ENCODE results near the gene TSC22D3. TPM values are rescaled to one million over a fixed set of nuclear protein-coding genes. Genes with fewer than 3 reads are reported as not detected.
"Not testable (repeated sequence)": the region's sequence is repeated elsewhere in the genome, so short reads cannot be mapped to it uniquely, and the experiment has no call there.

TSC22D3 gene
- total RNA-seq, 6 donors from 2014 or later, result 309 to 1,061 (median 406) TPM

DNA sequence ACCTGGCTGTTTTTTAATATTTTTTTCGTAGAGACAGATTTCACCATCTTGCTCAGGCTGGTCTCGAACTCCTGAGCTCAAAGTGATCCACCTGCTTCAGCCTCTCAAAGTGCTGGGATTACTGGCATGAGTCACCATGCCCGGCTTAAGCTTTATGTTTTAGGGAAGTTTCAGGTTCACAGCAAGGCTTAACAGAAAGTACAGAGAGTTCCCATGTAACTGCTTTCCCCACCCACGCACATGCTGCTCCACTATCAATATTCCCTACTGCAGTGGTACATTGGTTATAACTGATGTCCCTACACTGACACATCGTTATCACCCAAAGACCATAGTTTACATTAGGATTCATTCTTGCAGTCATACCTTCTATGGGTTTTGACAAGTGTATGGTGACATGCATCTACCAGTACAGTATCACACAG, 84.6 kb downstream of the TSC22D3 start:
- Histone ChIP-seq H3K9me3 (no peaks in the 10 kb centered on the region), H3K4me1 (peaks cover 4 to 10% (median 8%) of the 10 kb centered on the region in 4 donors), H3K36me3 (no peaks in the 10 kb centered on the region), H3K4me3 (no peak overlapping the region), H3K27me3 (no peaks in the 10 kb centered on the region), H3K27ac (no peak overlapping the region)
- ATAC-seq (ENCODE audit: low FRiP score in 2 of 2), result peak in 1 of 2 donors; percentile 39
- 77 to 93% methylated on average over 5 of the region's 5 CpGs for WGBS, 2 donors
- DNase-seq, result no peak
- peak in 1 of 4 donors; percentile 46 for TF ChIP-seq EP300 (IDR thresholded peaks at IDR 0.05)
- no peak for TF ChIP-seq POLR2A (IDR thresholded peaks at IDR 0.05)
- TF ChIP-seq POLR2AphosphoS5 (IDR thresholded peaks at IDR 0.05), result no peak
- TF ChIP-seq CTCF (IDR thresholded peaks at IDR 0.05), result no peak

DNA sequence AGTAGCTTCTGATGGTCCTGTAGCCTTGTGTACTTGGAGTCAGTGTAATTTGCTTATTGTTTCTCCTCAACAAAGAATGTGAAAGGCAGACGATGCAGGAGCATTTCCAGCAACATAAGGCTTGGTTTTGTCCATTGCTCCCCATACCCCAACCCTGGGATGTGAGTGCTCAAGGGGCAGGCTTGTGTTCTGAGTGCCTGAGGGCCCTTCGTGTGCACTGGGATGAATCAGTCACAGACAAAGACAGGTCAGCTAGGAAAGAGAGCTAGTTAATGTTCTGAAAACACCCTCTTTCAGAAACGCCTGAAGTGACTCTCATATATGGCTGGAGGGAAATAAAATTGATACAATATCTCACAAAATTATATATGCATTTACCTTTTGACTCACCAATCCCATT, 88.1 kb downstream of the TSC22D3 start:
- Histone ChIP-seq H3K27ac (no peak overlapping the region), H3K36me3 (no peaks in the 10 kb centered on the region), H3K4me1 (peaks cover 34 to 44% (median 40%) of the 10 kb centered on the region in 4 donors), H3K4me3 (no peak overlapping the region), H3K27me3 (no peaks in the 10 kb centered on the region), H3K9me3 (no peaks in the 10 kb centered on the region)
- ATAC-seq (ENCODE audit: low FRiP score in 2 of 2) (no peak), DNase-seq (no peak)
- no peak for TF ChIP-seq CTCF (IDR thresholded peaks at IDR 0.05)
- no peak for TF ChIP-seq POLR2A (IDR thresholded peaks at IDR 0.05)
- no peak for TF ChIP-seq POLR2AphosphoS5 (IDR thresholded peaks at IDR 0.05)
- no peak for TF ChIP-seq EP300 (IDR thresholded peaks at IDR 0.05)
- WGBS, 2 donors, result 67 to 77% methylated on average over 2 to 3 of the region's 3 CpGs

DNA sequence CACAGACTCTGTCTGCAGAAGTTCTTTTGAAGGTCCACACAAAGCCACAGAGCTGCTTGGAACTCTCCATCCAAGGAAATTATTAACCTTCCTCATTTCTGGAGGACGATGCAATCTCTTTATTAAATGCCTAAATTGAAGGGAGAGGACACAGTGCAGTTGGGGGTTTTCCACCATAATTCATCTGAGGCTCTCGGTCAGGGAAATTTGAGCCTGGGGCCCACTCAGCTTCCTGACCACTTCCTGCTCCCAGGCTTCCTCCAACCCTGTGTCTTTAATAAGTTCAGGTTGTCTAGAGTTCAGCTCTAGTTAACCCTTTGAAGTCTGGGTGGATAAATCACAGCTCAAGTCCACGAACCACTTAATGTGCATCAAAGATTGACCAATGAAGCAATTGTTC, 88.8 kb downstream of the TSC22D3 start:
- DNase-seq (no peak), ATAC-seq (ENCODE audit: low FRiP score in 2 of 2) (no peak)
- no peak overlapping the region for H3K4me3 ChIP-seq
- no peaks in the 10 kb centered on the region for H3K27me3 ChIP-seq
- H3K9me3 ChIP-seq, result no peaks in the 10 kb centered on the region
- H3K27ac ChIP-seq, result peak overlapping the region in 2 of 4 donors; percentile 23 to 85
- H3K36me3 ChIP-seq, result no peaks in the 10 kb centered on the region
- TF ChIP-seq POLR2A (IDR thresholded peaks at IDR 0.05), result no peak
- no peak for TF ChIP-seq POLR2AphosphoS5 (IDR thresholded peaks at IDR 0.05)
- no peak for TF ChIP-seq CTCF (IDR thresholded peaks at IDR 0.05)
- no peak for TF ChIP-seq EP300 (IDR thresholded peaks at IDR 0.05)
- H3K4me1 ChIP-seq, result peaks cover 39 to 45% (median 42%) of the 10 kb centered on the region in 4 donors
- 33 to 39% methylated on average over 3 of the region's 3 CpGs for WGBS, 2 donors

- Histone ChIP-seq H3K9me3 (no peaks in the 10 kb centered on the region), H3K36me3 (no peaks in the 10 kb centered on the region), H3K27me3 (no peaks in the 10 kb centered on the region), H3K27ac (peak overlapping the region; percentile 40 to 85 (median 76)), H3K4me3 (no peak overlapping the region), H3K4me1 (peaks cover 39 to 45% (median 42%) of the 10 kb centered on the region in 4 donors)
- ATAC-seq (ENCODE audit: low FRiP score in 2 of 2) (no peak), DNase-seq (no peak)
- no peak for TF ChIP-seq POLR2A (IDR thresholded peaks at IDR 0.05)
- TF ChIP-seq EP300 (IDR thresholded peaks at IDR 0.05), result no peak
- TF ChIP-seq CTCF (IDR thresholded peaks at IDR 0.05), result no peak
- TF ChIP-seq POLR2AphosphoS5 (IDR thresholded peaks at IDR 0.05), result no peak
- 66 to 81% methylated on average over 3 of the region's 3 CpGs for WGBS, 2 donors
Measured at GRCh38 chrX:107686026-107686425, 89.6 kb downstream of the TSC22D3 start.

GRCh38 chrX:107685586-107685985, 90.0 kb downstream of the TSC22D3 start:
- H3K27me3 ChIP-seq; H3K4me3 ChIP-seq; H3K36me3 ChIP-seq; H3K9me3 ChIP-seq; ATAC-seq (ENCODE audit: low FRiP score in 2 of 2): not testable (repeated sequence)
- WGBS, 2 donors, result 64 to 83% methylated on average over 3 to 9 of the region's 9 CpGs
- Histone ChIP-seq H3K4me1 (peaks cover 39 to 45% (median 42%) of the 10 kb centered on the region in 4 donors), H3K27ac (peak overlapping the region; percentile 40 to 85 (median 76))
- DNase-seq, result peak in 1 of 2 donors; percentile 18

Measured in upper lobe of left lung (tissue), 6 donors.